Adrenal gland (tissue), 5 donors: Measurements from ENCODE around the gene MAPKAP1.

Source experiments
- POLR2A ChIP-seq, 2 donors: fragments of 450-650 bp; IDR thresholded peaks; one replicate each; pipeline ENCODE4 v1.6.1; 2017; ENCODE audit warnings: antibody characterized with exemption in 2 of 2, mild to moderate bottlenecking in 2 of 2, moderate library complexity in 1 of 2
- TF ChIP-seq, protein P1 (sequence below), 6 experiments: fragments of 450-650 bp in 4 of 6; fragments of 200-600 bp in 2 of 6; sonication (generic) in 1 of 6; IDR thresholded peaks; 1 replicate in 5 of 6; 2 replicates in 1 of 6; pipeline versions ENCODE4 v1.5.1 to v1.8.0; 2016 to 2021; ENCODE audit warnings: antibody characterized with exemption in 6 of 6, mild to moderate bottlenecking in 2 of 6, moderate library complexity in 1 of 6
- donor health status: DM: no; HTN: no; CAD: no.

DNA sequence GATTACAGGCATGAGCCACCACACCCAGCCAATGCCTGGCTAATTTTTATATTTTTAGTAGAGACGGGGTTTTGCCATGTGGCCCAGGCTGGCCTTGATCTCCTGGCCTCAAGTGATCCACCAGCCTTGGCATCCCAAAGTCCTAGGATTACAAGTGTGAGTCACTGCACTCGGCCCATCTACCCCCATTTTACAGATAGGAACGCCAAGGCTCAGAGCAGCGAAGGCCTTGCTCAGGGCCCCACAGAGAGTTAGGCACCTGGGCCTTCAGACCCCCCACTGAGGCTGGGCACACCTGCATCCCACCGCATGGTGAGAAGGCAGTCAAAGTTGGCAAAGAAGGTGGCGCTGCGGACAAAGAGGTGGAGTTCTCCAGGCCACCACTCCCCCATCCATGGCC, 302.3 kb downstream of the MAPKAP1 start:
- TF ChIP-seq, protein P1, sequence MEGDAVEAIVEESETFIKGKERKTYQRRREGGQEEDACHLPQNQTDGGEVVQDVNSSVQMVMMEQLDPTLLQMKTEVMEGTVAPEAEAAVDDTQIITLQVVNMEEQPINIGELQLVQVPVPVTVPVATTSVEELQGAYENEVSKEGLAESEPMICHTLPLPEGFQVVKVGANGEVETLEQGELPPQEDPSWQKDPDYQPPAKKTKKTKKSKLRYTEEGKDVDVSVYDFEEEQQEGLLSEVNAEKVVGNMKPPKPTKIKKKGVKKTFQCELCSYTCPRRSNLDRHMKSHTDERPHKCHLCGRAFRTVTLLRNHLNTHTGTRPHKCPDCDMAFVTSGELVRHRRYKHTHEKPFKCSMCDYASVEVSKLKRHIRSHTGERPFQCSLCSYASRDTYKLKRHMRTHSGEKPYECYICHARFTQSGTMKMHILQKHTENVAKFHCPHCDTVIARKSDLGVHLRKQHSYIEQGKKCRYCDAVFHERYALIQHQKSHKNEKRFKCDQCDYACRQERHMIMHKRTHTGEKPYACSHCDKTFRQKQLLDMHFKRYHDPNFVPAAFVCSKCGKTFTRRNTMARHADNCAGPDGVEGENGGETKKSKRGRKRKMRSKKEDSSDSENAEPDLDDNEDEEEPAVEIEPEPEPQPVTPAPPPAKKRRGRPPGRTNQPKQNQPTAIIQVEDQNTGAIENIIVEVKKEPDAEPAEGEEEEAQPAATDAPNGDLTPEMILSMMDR (IDR thresholded peaks at IDR 0.05) = no peak
- no peak for TF ChIP-seq POLR2A (IDR thresholded peaks at IDR 0.05)
